Measurements from ENCODE around the gene KRT16. TPM values are rescaled to one million over a fixed set of nuclear protein-coding genes. Genes with fewer than 3 reads are reported as not detected.

The KRT16 gene
- total RNA-seq, 1 experiment from 2014 or later: not detected

DNA sequence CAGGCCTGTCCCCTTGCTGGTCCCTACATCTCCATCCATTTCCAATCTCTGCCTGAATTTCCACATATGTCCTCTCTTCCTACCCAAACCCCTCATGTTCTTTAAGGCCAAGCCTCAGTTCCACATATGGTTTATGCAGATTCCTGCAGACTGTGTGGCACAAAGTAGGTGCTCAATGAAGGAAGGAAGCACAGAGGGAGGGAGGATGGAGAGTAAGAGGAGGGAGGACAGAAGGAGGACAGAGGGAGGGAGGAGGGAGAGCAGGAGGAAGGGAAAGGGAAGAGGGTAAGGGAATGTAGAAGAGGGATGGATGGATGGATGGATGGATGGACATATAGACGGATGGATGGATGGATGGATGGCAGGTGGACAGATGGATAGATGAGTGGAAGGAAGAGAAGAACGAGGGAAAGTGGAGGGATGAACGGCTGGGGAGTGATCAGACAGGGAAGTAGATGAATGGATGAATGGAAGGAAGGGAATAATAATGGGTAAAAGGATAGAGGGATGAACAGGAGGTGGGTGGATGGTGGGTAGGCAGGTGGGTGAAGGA, 18.1 kb downstream of the KRT16 start:
- no peak for DNase-seq (ENCODE audit: low spot score)
- Histone ChIP-seq H3K27ac (ENCODE audit: low read depth, low read length, poor library complexity, severe bottlenecking) (no peak overlapping the region), H3K4me3 (ENCODE audit: low read depth, low read length, poor library complexity, severe bottlenecking) (no peak overlapping the region), H3K9me3 (ENCODE audit: low read depth, low read length, poor library complexity, severe bottlenecking) (no peaks in the 10 kb centered on the region), H3K4me1 (ENCODE audit: insufficient read depth, low read length, poor library complexity, severe bottlenecking) (no peaks in the 10 kb centered on the region), H3K36me3 (ENCODE audit: insufficient read depth, low read length, poor library complexity, severe bottlenecking) (no peaks in the 10 kb centered on the region), H3K27me3 (replicated peaks; ENCODE audit: insufficient read depth, low read depth, low read length, poor library complexity) (no peaks in the 10 kb centered on the region)
- CTCF ChIA-PET: no interaction called here
- BruUV-seq (replicated peaks): no TSS peak
- POLR2A ChIA-PET (ENCODE audit: low non-redundant PET): no interaction called here
- intact Hi-C loops (cut with micrococcal nuclease; ENCODE audit: unreplicated experiment): no loop called here
- TF ChIP-seq, protein P1, sequence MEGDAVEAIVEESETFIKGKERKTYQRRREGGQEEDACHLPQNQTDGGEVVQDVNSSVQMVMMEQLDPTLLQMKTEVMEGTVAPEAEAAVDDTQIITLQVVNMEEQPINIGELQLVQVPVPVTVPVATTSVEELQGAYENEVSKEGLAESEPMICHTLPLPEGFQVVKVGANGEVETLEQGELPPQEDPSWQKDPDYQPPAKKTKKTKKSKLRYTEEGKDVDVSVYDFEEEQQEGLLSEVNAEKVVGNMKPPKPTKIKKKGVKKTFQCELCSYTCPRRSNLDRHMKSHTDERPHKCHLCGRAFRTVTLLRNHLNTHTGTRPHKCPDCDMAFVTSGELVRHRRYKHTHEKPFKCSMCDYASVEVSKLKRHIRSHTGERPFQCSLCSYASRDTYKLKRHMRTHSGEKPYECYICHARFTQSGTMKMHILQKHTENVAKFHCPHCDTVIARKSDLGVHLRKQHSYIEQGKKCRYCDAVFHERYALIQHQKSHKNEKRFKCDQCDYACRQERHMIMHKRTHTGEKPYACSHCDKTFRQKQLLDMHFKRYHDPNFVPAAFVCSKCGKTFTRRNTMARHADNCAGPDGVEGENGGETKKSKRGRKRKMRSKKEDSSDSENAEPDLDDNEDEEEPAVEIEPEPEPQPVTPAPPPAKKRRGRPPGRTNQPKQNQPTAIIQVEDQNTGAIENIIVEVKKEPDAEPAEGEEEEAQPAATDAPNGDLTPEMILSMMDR (conservative IDR thresholded peaks at IDR 0.05; ENCODE audit: low read depth, low read length): no peak
- TF ChIP-seq EZH2 (IDR thresholded peaks at IDR 0.05; ENCODE audit: borderline replicate concordance, low read depth, low read length, poor library complexity, severe bottlenecking): no peak

DNA sequence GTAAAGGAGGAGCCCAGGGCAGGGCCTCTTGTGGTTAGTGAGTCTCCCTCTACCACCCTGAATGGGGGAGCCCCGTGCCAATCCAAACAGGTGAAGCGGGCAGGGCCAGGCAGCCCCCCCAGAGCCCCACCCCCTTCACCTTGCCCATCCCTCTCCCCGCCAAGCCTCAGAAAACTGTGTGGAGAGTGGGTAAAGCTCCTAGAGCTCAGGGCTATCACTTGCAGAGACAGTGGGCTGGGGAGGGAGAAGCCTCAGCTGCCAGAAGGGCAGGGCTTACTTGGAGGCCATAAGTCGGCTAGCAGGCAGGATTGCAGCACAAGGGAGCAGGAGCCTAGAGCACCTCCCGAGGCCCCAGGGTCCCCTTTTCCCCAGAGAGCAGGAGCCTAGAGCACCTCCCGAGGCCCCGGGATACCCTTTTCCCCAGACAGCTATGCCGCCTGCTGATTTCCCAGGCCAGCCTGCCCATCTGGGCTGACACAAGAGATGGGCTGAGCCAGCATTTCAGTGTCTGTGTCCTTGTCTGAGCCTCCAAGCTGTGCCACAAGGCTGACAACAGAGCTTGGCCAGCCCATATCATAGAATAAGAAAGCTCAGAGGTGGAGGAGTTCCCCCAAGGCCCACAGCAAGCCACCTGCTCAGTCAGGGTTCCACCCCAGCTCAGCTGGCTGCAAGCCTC, 19.1 kb downstream of the KRT16 start:
- TF ChIP-seq, protein P1 (conservative IDR thresholded peaks at IDR 0.05; ENCODE audit: low read depth, low read length): no peak
- TF ChIP-seq EZH2 (IDR thresholded peaks at IDR 0.05; ENCODE audit: borderline replicate concordance, low read depth, low read length, poor library complexity, severe bottlenecking): no peak
- no peaks in the 10 kb centered on the region for H3K4me1 ChIP-seq (ENCODE audit: insufficient read depth, low read length, poor library complexity, severe bottlenecking)
- ChIA-PET CTCF (no interaction called here), POLR2A (ENCODE audit: low non-redundant PET) (no interaction called here)
- H3K27ac ChIP-seq (ENCODE audit: low read depth, low read length, poor library complexity, severe bottlenecking): no peak overlapping the region
- H3K9me3 ChIP-seq (ENCODE audit: low read depth, low read length, poor library complexity, severe bottlenecking): no peaks in the 10 kb centered on the region
- no peak overlapping the region for H3K4me3 ChIP-seq (ENCODE audit: low read depth, low read length, poor library complexity, severe bottlenecking)
- no peak for DNase-seq (ENCODE audit: low spot score)
- no peaks in the 10 kb centered on the region for H3K36me3 ChIP-seq (ENCODE audit: insufficient read depth, low read length, poor library complexity, severe bottlenecking)
- intact Hi-C loops (cut with micrococcal nuclease; ENCODE audit: unreplicated experiment): no loop called here
- H3K27me3 ChIP-seq (replicated peaks; ENCODE audit: insufficient read depth, low read depth, low read length, poor library complexity): no peaks in the 10 kb centered on the region
- no TSS peak for BruUV-seq (replicated peaks)

DNA sequence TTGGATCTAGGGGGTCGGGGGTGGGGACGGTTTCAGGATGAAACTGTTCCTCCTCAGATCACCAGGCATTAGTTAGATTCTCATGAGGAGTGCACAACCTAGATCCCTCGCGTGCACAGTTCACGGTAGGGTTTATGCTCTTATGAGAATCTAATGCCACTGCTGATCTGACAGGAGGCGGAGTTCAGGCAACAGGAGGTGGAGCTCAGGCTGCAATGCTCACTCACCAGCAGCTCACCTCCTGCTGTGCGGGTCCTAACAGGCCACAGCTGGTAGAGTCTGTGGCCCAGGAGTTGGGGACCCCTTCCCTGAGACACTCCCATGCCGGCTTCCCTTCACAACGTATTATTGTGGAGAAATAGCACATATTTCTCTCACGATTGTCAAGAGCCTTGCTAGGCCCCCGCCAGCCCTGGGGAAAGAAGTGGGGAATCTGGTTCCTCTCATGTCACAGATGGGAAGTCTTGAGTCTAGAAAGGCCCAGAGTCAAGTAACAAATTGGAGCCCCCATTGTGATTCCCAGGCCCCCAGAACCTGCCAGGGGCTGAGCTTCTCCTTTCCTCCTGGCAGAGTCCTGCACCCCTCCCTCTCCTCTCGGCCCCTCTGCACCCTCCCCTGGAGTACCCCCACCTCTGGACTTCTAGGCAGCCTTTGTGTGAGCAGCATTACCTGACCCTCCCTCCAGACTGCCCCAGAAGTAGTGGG, 19.8 kb downstream of the KRT16 start:
- Histone ChIP-seq H3K9me3 (ENCODE audit: low read depth, low read length, poor library complexity, severe bottlenecking) (no peaks in the 10 kb centered on the region), H3K4me3 (ENCODE audit: low read depth, low read length, poor library complexity, severe bottlenecking) (no peak overlapping the region), H3K36me3 (ENCODE audit: insufficient read depth, low read length, poor library complexity, severe bottlenecking) (no peaks in the 10 kb centered on the region), H3K27ac (ENCODE audit: low read depth, low read length, poor library complexity, severe bottlenecking) (no peak overlapping the region), H3K4me1 (ENCODE audit: insufficient read depth, low read length, poor library complexity, severe bottlenecking) (no peaks in the 10 kb centered on the region), H3K27me3 (replicated peaks; ENCODE audit: insufficient read depth, low read depth, low read length, poor library complexity) (no peaks in the 10 kb centered on the region)
- no TSS peak for BruUV-seq (replicated peaks)
- intact Hi-C loops (cut with micrococcal nuclease; ENCODE audit: unreplicated experiment): no loop called here
- DNase-seq (ENCODE audit: low spot score): no peak
- CTCF ChIA-PET: no interaction called here
- TF ChIP-seq EZH2 (IDR thresholded peaks at IDR 0.05; ENCODE audit: borderline replicate concordance, low read depth, low read length, poor library complexity, severe bottlenecking): no peak
- TF ChIP-seq, protein P1 (conservative IDR thresholded peaks at IDR 0.05; ENCODE audit: low read depth, low read length): no peak
- POLR2A ChIA-PET (ENCODE audit: low non-redundant PET): no interaction called here
